ENCODE measurements around the gene BTBD3. TPM values are rescaled to one million over a fixed set of nuclear protein-coding genes. Genes with fewer than 3 reads are reported as not detected.

The BTBD3 gene
- total RNA-seq, 6 donors from 2014 or later, result 17.9 to 47.7 (median 25.1) TPM

DNA sequence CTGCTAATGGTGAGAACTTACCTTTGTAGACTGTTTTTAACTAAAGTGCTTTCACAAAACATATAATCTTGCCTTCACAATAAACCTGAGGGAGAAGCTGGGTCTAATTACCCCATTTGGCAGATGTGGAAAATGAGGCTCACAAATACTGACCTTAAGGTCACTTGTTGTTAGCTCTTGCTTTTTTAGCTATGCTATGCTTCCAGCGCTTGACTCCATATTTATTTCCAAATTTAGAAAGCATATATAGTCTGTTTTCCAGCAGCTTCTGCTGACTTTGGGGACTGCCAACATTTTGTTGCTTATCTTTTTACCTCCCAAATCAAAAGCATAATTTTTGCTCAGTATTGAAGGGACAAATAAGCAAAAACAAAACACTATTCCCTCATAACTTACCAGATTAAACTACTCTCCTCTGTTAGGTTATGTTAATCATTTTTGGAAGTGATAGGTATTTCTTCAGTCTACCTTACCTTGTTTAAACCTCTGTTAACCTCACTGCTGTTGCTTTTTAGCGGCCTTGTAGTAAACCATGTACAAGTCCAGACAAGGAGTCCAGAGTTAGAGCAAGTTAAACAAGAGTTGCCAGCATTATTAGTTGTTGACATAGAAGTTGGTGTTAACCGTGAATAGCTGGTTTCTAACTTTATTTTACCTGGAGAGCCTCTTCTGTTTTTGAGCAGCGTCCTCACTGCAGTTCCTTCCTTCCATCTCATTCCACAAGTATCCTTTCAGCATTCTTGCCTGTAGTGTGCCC is 4.9 kb upstream of the BTBD3 start:
- Histone ChIP-seq H3K4me1 (peaks cover 12 to 43% (median 27%) of the 10 kb centered on the region in 4 donors), H3K9me3 (no peaks in the 10 kb centered on the region), H3K27me3 (no peaks in the 10 kb centered on the region), H3K36me3 (no peaks in the 10 kb centered on the region), H3K27ac (no peak overlapping the region), H3K4me3 (no peak overlapping the region)
- WGBS, 2 donors, result 75 to 85% methylated on average over 4 of the region's 4 CpGs
- DNase-seq (no peak), ATAC-seq (ENCODE audit: low FRiP score in 2 of 2) (no peak)
- no peak for TF ChIP-seq POLR2AphosphoS5 (IDR thresholded peaks at IDR 0.05)
- TF ChIP-seq EP300 (IDR thresholded peaks at IDR 0.05), result no peak
- TF ChIP-seq, protein P1, sequence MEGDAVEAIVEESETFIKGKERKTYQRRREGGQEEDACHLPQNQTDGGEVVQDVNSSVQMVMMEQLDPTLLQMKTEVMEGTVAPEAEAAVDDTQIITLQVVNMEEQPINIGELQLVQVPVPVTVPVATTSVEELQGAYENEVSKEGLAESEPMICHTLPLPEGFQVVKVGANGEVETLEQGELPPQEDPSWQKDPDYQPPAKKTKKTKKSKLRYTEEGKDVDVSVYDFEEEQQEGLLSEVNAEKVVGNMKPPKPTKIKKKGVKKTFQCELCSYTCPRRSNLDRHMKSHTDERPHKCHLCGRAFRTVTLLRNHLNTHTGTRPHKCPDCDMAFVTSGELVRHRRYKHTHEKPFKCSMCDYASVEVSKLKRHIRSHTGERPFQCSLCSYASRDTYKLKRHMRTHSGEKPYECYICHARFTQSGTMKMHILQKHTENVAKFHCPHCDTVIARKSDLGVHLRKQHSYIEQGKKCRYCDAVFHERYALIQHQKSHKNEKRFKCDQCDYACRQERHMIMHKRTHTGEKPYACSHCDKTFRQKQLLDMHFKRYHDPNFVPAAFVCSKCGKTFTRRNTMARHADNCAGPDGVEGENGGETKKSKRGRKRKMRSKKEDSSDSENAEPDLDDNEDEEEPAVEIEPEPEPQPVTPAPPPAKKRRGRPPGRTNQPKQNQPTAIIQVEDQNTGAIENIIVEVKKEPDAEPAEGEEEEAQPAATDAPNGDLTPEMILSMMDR (IDR thresholded peaks at IDR 0.05), result peak in 1 of 6 experiments; percentile 2
- TF ChIP-seq POLR2A (IDR thresholded peaks at IDR 0.05), result no peak

DNA sequence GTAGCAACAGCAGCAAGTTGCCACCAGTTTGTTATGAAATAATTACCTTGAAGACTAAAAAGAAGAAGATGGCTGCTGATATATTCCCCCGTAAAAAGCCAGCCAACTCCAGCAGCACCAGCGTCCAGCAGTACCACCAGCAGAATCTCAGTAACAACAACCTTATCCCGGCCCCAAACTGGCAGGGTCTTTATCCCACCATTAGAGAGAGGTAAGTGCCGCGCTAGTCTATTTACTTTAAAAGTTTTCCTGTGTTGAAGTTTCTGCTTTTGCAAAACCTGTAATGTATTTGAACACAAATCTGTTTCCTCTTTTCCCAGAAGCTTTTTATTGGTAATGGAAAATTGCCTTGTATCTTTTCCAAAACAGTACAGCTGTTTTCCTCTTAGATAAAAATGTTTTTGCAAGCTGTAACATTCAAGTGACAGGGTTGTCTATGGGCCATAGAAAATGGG is 725 bp downstream of the BTBD3 start:
- TF ChIP-seq POLR2A (IDR thresholded peaks at IDR 0.05) (no peak), POLR2AphosphoS5 (IDR thresholded peaks at IDR 0.05) (no peak), EP300 (IDR thresholded peaks at IDR 0.05) (no peak)
- TF ChIP-seq, protein P1 (IDR thresholded peaks at IDR 0.05), result no peak
- H3K4me1 ChIP-seq, result peaks cover 7 to 37% (median 23%) of the 10 kb centered on the region in 4 donors
- no peaks in the 10 kb centered on the region for H3K27me3 ChIP-seq
- peak overlapping the region in 3 of 4 donors; percentile 33 to 45 (median 44) for H3K4me3 ChIP-seq
- H3K27ac ChIP-seq, result peak overlapping the region; percentile 7 to 59 (median 32)
- DNase-seq (no peak), ATAC-seq (ENCODE audit: low FRiP score in 2 of 2) (peak in 1 of 2 donors; percentile 28)
- 6 to 12% methylated on average over 5 of the region's 5 CpGs for WGBS, 2 donors
- H3K36me3 ChIP-seq, result peaks cover 0 to 10% (median 5%) of the 10 kb centered on the region in 4 donors
- H3K9me3 ChIP-seq, result no peaks in the 10 kb centered on the region

DNA sequence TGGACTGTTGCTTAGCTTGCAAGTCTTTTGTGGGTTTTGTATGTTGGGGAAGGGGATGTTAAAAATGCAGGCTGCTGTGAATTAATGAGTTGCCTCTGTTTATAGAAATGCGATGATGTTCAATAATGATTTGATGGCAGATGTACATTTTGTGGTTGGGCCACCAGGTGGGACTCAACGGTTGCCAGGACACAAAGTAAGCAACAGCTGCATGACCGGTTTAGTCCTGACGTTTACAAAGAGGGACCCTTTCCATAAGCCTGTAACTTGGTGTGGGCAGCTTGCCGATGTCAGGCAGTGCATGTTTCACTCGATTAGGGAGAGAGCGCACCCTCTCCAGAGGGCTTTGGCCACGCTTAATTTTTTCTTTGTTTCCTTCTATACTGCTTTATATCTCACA is 1.3 kb downstream of the BTBD3 start:
- 24% methylated on average over 8 of the region's 8 CpGs for WGBS, 2 donors
- peaks cover 0 to 15% (median 9%) of the 10 kb centered on the region in 4 donors for H3K36me3 ChIP-seq
- peak overlapping the region in 2 of 4 donors; percentile 37 to 59 for H3K27ac ChIP-seq
- DNase-seq, result peak in 1 of 2 donors; percentile 26
- H3K4me1 ChIP-seq, result peaks cover 7 to 32% (median 23%) of the 10 kb centered on the region in 4 donors
- TF ChIP-seq POLR2AphosphoS5 (IDR thresholded peaks at IDR 0.05) (no peak), POLR2A (IDR thresholded peaks at IDR 0.05) (no peak), EP300 (IDR thresholded peaks at IDR 0.05) (no peak)
- TF ChIP-seq, protein P1 (IDR thresholded peaks at IDR 0.05), result no peak
- H3K27me3 ChIP-seq, result no peaks in the 10 kb centered on the region
- ATAC-seq (ENCODE audit: low FRiP score in 2 of 2), result no peak
- peak overlapping the region; percentile 23 to 45 (median 38) for H3K4me3 ChIP-seq
- no peaks in the 10 kb centered on the region for H3K9me3 ChIP-seq

DNA sequence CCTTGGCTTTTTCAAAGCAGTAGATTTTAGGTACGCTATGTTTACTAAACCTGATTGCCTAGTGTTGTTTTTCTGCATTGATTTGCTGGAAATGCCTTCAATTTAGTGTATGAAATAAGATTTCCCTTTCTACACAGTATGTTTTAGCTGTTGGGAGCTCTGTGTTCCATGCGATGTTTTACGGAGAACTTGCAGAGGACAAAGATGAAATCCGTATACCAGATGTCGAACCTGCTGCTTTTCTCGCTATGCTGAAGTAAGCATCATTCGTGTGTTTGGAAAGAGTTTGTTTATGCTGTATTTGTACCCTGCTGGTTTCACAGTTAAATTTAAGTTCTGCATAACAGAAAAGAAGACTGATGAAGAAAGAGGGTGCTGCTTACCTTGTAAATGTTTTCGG is 1.9 kb downstream of the BTBD3 start:
- Histone ChIP-seq H3K4me1 (peaks cover 7 to 28% (median 23%) of the 10 kb centered on the region in 4 donors), H3K27ac (peak overlapping the region in 1 of 4 donors; percentile 59), H3K36me3 (peaks cover 0 to 16% (median 9%) of the 10 kb centered on the region in 4 donors), H3K9me3 (no peaks in the 10 kb centered on the region), H3K4me3 (peak overlapping the region in 3 of 4 donors; percentile 33 to 45 (median 44)), H3K27me3 (no peaks in the 10 kb centered on the region)
- no peak for ATAC-seq (ENCODE audit: low FRiP score in 2 of 2)
- DNase-seq, result no peak
- TF ChIP-seq POLR2A (IDR thresholded peaks at IDR 0.05) (no peak), POLR2AphosphoS5 (IDR thresholded peaks at IDR 0.05) (no peak)
- WGBS, 2 donors, result 60 to 68% methylated on average over 8 of the region's 8 CpGs

DNA sequence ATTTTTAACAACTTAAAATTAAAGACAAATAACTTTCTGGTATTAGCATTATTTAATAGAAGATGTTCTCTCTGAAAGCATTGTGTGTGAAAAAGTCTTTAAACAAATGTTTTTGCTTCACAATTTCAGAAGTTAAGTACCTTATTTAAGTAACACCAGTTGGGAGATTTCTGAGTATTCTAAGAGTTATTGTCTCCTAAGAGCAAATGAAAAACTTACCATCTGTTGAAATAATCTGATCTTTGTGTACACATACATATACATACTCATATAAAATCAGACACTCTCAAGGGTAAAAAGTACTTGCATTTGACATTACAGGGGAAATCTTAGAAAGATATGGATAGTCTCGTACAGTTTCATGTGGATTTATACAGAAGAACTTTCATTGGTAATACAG is 2.4 kb downstream of the BTBD3 start:
- ATAC-seq (ENCODE audit: low FRiP score in 2 of 2), result no peak
- Histone ChIP-seq H3K27me3 (no peaks in the 10 kb centered on the region), H3K27ac (peak overlapping the region in 1 of 4 donors; percentile 59), H3K4me3 (peak overlapping the region in 3 of 4 donors; percentile 33 to 45 (median 44)), H3K36me3 (peaks cover 0 to 17% (median 10%) of the 10 kb centered on the region in 4 donors), H3K9me3 (no peaks in the 10 kb centered on the region), H3K4me1 (peaks cover 7 to 28% (median 23%) of the 10 kb centered on the region in 4 donors)
- 72 to 76% methylated on average over 1 of the region's 1 CpG for WGBS, 2 donors
- TF ChIP-seq POLR2AphosphoS5 (IDR thresholded peaks at IDR 0.05) (no peak), POLR2A (IDR thresholded peaks at IDR 0.05) (no peak), EP300 (IDR thresholded peaks at IDR 0.05) (no peak)
- TF ChIP-seq, protein P1 (IDR thresholded peaks at IDR 0.05), result no peak
- no peak for DNase-seq
